PC-3 (cell line): Measurements from ENCODE around the gene ARAP3. TPM values are rescaled to one million over a fixed set of nuclear protein-coding genes. Genes with fewer than 3 reads are reported as not detected.

ENCODE experiments used
- ATAC-seq: fragments of 200-7000 bp; cut with Tn5 transposase; 2 replicates; pipeline ENCODE4 v1.9.1; 2020; ENCODE audit warnings: mild to moderate bottlenecking, moderate library complexity
- BruUV-seq: library from RNA; stranded (reverse); fragments of 400-500 nt; replicated peaks from 2 replicates; lab custom pipeline; 2021; lab: Mats Ljungman, UMichigan
- CTCF ChIA-PET: fragments of 300-600 bp; sonication (Branson Sonifier 250); formaldehyde crosslinking; loops from one replicate; lab custom pipeline; 2022; ENCODE audit warnings: antibody characterized with exemption; lab: Charles Lee
- POLR2A ChIA-PET: fragments of 300-600 bp; sonication (Branson Sonifier 250); formaldehyde crosslinking; loops from one replicate; lab custom pipeline; 2022; ENCODE audit warnings: antibody characterized with exemption; ENCODE audit not compliant: unreplicated experiment; lab: Charles Lee
- DNase-seq: peaks from one replicate; pipeline ENCODE4 v3.0.0-alpha.2; 2015
- H2AFZ ChIP-seq: fragments of 300-600 bp; sonication (generic); 2 replicates; pipeline ENCODE4 v1.6.0; 2016; ENCODE audit warnings: antibody characterized with exemption, low read length
- H3F3A ChIP-seq: fragments of 300-600 bp; sonication (generic); one replicate; pipeline ENCODE4 v1.6.0; 2017; ENCODE audit warnings: antibody characterized with exemption, low read length, control low read depth, mild to moderate bottlenecking; ENCODE audit not compliant: unreplicated experiment
- H3K27ac ChIP-seq: fragments of 300-600 bp; sonication (generic); 2 replicates; pipeline ENCODE4 v1.5.1; 2016; ENCODE audit warnings: mild to moderate bottlenecking, low read length
- H3K27me3 ChIP-seq: fragments of 300-600 bp; sonication (generic); 2 replicates; pipeline ENCODE4 v1.6.1; 2016; ENCODE audit warnings: low read length, mixed read lengths
- H3K36me3 ChIP-seq: fragments of 300-600 bp; sonication (generic); 2 replicates; pipeline ENCODE4 v1.6.1; 2016; ENCODE audit warnings: low read depth, mixed run types, low read length, mixed read lengths
- H3K4me1 ChIP-seq: fragments of 300-600 bp; sonication (generic); 2 replicates; pipeline ENCODE4 v1.5.1; 2016; ENCODE audit warnings: low read length; ENCODE audit not compliant: insufficient read depth
- H3K4me2 ChIP-seq: fragments of 300-600 bp; sonication (generic); 2 replicates; pipeline ENCODE4 v1.6.0; 2016; ENCODE audit warnings: low read length
- H3K4me3 ChIP-seq: fragments of 300-600 bp; sonication (generic); 2 replicates; pipeline ENCODE4 v1.5.1; 2016; ENCODE audit warnings: mild to moderate bottlenecking, low read length, mixed read lengths
- H3K79me2 ChIP-seq: fragments of 300-600 bp; sonication (generic); 2 replicates; pipeline ENCODE4 v1.6.1; 2017; ENCODE audit warnings: low read length, mixed read lengths
- H3K9ac ChIP-seq: fragments of 300-600 bp; sonication (generic); 2 replicates; pipeline ENCODE4 v1.6.0; 2016; ENCODE audit warnings: mild to moderate bottlenecking, low read length
- H3K9me2 ChIP-seq: fragments of 300-600 bp; sonication (generic); replicated peaks from 2 replicates; pipeline ENCODE4 v1.6.1; 2016; ENCODE audit warnings: mixed run types, low read length, mixed read lengths
- H3K9me3 ChIP-seq: fragments of 300-600 bp; sonication (generic); 2 replicates; pipeline ENCODE4 v1.6.1; 2016; ENCODE audit warnings: low read length, mixed read lengths
- H4K20me1 ChIP-seq: fragments of 300-600 bp; sonication (generic); 2 replicates; pipeline ENCODE4 v1.6.1; 2016; ENCODE audit warnings: low read length, mixed read lengths
- EZH2 ChIP-seq: fragments of 300-600 bp; sonication (generic); IDR thresholded peaks from one replicate; pipeline ENCODE4 v1.6.1; 2017; ENCODE audit warnings: antibody characterized with exemption, mild to moderate bottlenecking, low read length; ENCODE audit not compliant: unreplicated experiment
- EZH2phosphoT487 ChIP-seq: fragments of 300-600 bp; sonication (generic); IDR thresholded peaks from 2 replicates; pipeline ENCODE4 v1.6.1; 2018; ENCODE audit warnings: mild to moderate bottlenecking, antibody characterized with exemption, low read length, borderline replicate concordance
- intact Hi-C: fragments of 100-400 bp; cut with micrococcal nuclease; formaldehyde crosslinking; loops from 2 replicates; pipeline ENCODE4 v1.9.0; 2023
- total RNA-seq: library from RNA; depleted of rRNA; stranded (reverse); fragments of >200 nt; gene quantifications from 2 replicates; pipeline ENCODE4 v1.2.3, GENCODE V29; 2014
- TF ChIP-seq, protein P1 (sequence below): fragments of 300-600 bp; sonication (generic); conservative IDR thresholded peaks from 2 replicates; pipeline ENCODE4 v1.5.1; 2017; ENCODE audit warnings: antibody characterized with exemption, low read depth, mild to moderate bottlenecking, low read length

Gene ARAP3
- total RNA-seq, 1 experiment from 2014 or later: 7.1 TPM

- intact Hi-C loops: no loop called here
- Histone ChIP-seq H3K27ac (peak overlapping the region; percentile 94), H3K79me2 (no peaks in the 10 kb centered on the region), H4K20me1 (no peaks in the 10 kb centered on the region), H3K36me3 (no peaks in the 10 kb centered on the region), H3K9me2 (no peaks in the 10 kb centered on the region), H3K4me3 (no peak overlapping the region), H3K9me3 (no peaks in the 10 kb centered on the region), H3K27me3 (no peaks in the 10 kb centered on the region), H3F3A (no peaks in the 10 kb centered on the region), H3K4me2 (peak overlapping the region; percentile 82), H3K4me1 (peaks cover 54% of the 10 kb centered on the region), H2AFZ (no peak overlapping the region), H3K9ac (no peak overlapping the region)
- ATAC-seq (no peak), DNase-seq (no peak)
- no TSS peak for BruUV-seq
- TF ChIP-seq, protein P1, sequence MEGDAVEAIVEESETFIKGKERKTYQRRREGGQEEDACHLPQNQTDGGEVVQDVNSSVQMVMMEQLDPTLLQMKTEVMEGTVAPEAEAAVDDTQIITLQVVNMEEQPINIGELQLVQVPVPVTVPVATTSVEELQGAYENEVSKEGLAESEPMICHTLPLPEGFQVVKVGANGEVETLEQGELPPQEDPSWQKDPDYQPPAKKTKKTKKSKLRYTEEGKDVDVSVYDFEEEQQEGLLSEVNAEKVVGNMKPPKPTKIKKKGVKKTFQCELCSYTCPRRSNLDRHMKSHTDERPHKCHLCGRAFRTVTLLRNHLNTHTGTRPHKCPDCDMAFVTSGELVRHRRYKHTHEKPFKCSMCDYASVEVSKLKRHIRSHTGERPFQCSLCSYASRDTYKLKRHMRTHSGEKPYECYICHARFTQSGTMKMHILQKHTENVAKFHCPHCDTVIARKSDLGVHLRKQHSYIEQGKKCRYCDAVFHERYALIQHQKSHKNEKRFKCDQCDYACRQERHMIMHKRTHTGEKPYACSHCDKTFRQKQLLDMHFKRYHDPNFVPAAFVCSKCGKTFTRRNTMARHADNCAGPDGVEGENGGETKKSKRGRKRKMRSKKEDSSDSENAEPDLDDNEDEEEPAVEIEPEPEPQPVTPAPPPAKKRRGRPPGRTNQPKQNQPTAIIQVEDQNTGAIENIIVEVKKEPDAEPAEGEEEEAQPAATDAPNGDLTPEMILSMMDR: no peak
- no peak for TF ChIP-seq EZH2phosphoT487
- no peak for TF ChIP-seq EZH2
- ChIA-PET CTCF (no interaction called here), POLR2A (no interaction called here)
Observed at GRCh38 chr5:141715346-141715905, 33.4 kb upstream of the ARAP3 start.

- H3K27me3 ChIP-seq: no peaks in the 10 kb centered on the region
- H3K4me2 ChIP-seq: peak overlapping the region; percentile 82
- H2AFZ ChIP-seq: no peak overlapping the region
- no peaks in the 10 kb centered on the region for H3K9me2 ChIP-seq
- H3K36me3 ChIP-seq: no peaks in the 10 kb centered on the region
- H3K27ac ChIP-seq: peak overlapping the region; percentile 94
- POLR2A ChIA-PET: no interaction called here
- H3K4me1 ChIP-seq: peaks cover 54% of the 10 kb centered on the region
- no peaks in the 10 kb centered on the region for H3K79me2 ChIP-seq
- intact Hi-C loops: no loop called here
- CTCF ChIA-PET: interaction anchor here (0.7 kb wide), 1 partner anchor 175 kb away, joined by 3 read pairs; no protein-coding TSS in a partner anchor
- no peaks in the 10 kb centered on the region for H3K9me3 ChIP-seq
- no peak overlapping the region for H3K4me3 ChIP-seq
- no TSS peak for BruUV-seq
- no peak for TF ChIP-seq EZH2
- DNase-seq (peak; percentile 73), ATAC-seq (peak; percentile 61)
- peak overlapping the region; percentile 42 for H3K9ac ChIP-seq
- H4K20me1 ChIP-seq: no peaks in the 10 kb centered on the region
- H3F3A ChIP-seq: no peaks in the 10 kb centered on the region
Observed at GRCh38 chr5:141714542-141715310, 32.7 kb upstream of the ARAP3 start.

DNA sequence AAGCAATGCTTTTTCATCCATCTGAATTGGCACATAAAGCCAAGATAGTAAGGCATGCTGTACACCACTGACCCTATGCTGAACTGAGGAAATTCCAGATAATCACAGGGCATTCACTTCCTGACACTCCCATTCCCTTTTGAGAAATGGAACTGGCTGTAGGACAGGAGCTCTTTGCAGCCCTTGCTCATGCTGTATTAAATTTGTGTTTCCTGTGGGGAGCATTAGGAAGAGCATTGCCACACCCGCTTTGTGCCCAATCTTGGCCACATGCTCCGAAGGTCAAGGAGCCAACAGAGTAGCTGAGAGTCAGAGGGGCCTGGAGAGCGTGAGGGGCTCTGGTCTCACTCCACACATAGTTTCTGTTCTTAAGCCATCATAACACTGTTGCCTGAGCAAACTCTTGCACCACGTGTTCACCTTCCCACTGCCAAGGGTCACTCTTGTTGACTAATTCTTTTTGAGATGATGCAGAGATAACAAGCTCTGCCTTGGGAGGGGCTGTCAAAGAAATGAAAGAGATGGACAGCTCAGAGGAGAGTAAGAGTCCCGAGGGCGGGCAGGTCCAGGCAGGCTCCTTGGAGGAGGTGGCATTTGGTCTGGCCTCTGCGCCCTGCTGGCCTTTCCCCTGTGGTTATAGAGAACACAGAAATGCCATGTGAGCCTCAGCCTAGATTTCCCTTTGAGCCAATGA, 31.7 kb upstream of the ARAP3 start:
- H3K9me3 ChIP-seq: no peaks in the 10 kb centered on the region
- peak overlapping the region; percentile 94 for H3K27ac ChIP-seq
- TF ChIP-seq EZH2phosphoT487 (no peak), EZH2 (no peak)
- TF ChIP-seq, protein P1: no peak
- 0 out of 2 replicates have a peak overlapping the region, but pooled peaks have one; percentile 64 for H2AFZ ChIP-seq
- ChIA-PET POLR2A (no interaction called here), CTCF (interaction anchor here (0.5 to 0.6 kb wide), 2 partner anchors 125 to 873 kb away, joined by 3 read pairs; no protein-coding TSS in a partner anchor)
- H3K4me2 ChIP-seq: peak overlapping the region; percentile 82
- DNase-seq (peak; percentile 84), ATAC-seq (peak; percentile 74)
- H3K9ac ChIP-seq: peak overlapping the region; percentile 42
- no peaks in the 10 kb centered on the region for H3K27me3 ChIP-seq
- peak overlapping the region; percentile 44; the same call in 1 of the 2 replicates for H3K4me3 ChIP-seq
- no peaks in the 10 kb centered on the region for H3K79me2 ChIP-seq
- H3F3A ChIP-seq: no peaks in the 10 kb centered on the region
- intact Hi-C loops: no loop called here
- H4K20me1 ChIP-seq: no peaks in the 10 kb centered on the region
- H3K36me3 ChIP-seq: no peaks in the 10 kb centered on the region
- H3K4me1 ChIP-seq: peaks cover 54% of the 10 kb centered on the region
- BruUV-seq: TSS peak; percentile 35
- no peaks in the 10 kb centered on the region for H3K9me2 ChIP-seq
